ENCODE results near the gene KHDRBS2.

KHDRBS2 gene

GRCh38 chr6:62102387-62102786, 183.6 kb downstream of the KHDRBS2 start:
- Histone ChIP-seq H2BK120ac (ENCODE audit: low read depth, low read length) (no peak overlapping the region), H2BK15ac (ENCODE audit: low read depth, poor library complexity, severe bottlenecking) (no peak overlapping the region), H2BK12ac (ENCODE audit: low read length in 2 of 2) (no peak overlapping the region), H3K14ac (ENCODE audit: low read length in 2 of 2) (no peak overlapping the region), H3K79me1 (replicated peaks; ENCODE audit: low read length, poor library complexity, severe bottlenecking) (no peaks in the 10 kb centered on the region), H3K4me1 (ENCODE audit: control insufficient read depth, insufficient read depth, low read depth, low read length) (no peaks in the 10 kb centered on the region), H3K27me3 (ENCODE audit: control insufficient read depth in 1 of 2, insufficient read depth in 1 of 2, low read length in 2 of 2) (no peaks in the 10 kb centered on the region), H3K4me3 (ENCODE audit: insufficient read depth in 1 of 2, low read depth in 1 of 2, low read length in 2 of 2) (no peak overlapping the region), H3K4ac (ENCODE audit: low read depth in 1 of 2, low read length in 2 of 2) (no peak overlapping the region), H3K4me2 (ENCODE audit: low read length, poor library complexity, severe bottlenecking) (no peak overlapping the region), H3K36me3 (ENCODE audit: control insufficient read depth in 1 of 2, insufficient read depth in 2 of 2, low read depth in 1 of 2, low read length in 2 of 2) (no peaks in the 10 kb centered on the region), H3K27ac (ENCODE audit: low read length, poor library complexity, severe bottlenecking) (no peak overlapping the region), H2AFZ (ENCODE audit: low read depth, low read length) (no peak overlapping the region), H3K23ac (ENCODE audit: low read length in 2 of 2) (no peak overlapping the region), H3K9ac (ENCODE audit: low read length) (no peak overlapping the region), H3K18ac (ENCODE audit: low read depth in 1 of 2, low read length in 2 of 2) (no peak overlapping the region), H4K8ac (ENCODE audit: low read length) (no peak overlapping the region), H2AK5ac (ENCODE audit: low read length, severe bottlenecking) (no peak overlapping the region), H3K9me3 (ENCODE audit: control insufficient read depth, low read length) (peaks cover 13% of the 10 kb centered on the region), H2BK5ac (ENCODE audit: low read depth, low read length, poor library complexity, severe bottlenecking) (no peak overlapping the region), H4K91ac (ENCODE audit: low read length) (no peak overlapping the region)
- 86% methylated on average over 5 of the region's 5 CpGs for WGBS
- no peak for DNase-seq

DNA sequence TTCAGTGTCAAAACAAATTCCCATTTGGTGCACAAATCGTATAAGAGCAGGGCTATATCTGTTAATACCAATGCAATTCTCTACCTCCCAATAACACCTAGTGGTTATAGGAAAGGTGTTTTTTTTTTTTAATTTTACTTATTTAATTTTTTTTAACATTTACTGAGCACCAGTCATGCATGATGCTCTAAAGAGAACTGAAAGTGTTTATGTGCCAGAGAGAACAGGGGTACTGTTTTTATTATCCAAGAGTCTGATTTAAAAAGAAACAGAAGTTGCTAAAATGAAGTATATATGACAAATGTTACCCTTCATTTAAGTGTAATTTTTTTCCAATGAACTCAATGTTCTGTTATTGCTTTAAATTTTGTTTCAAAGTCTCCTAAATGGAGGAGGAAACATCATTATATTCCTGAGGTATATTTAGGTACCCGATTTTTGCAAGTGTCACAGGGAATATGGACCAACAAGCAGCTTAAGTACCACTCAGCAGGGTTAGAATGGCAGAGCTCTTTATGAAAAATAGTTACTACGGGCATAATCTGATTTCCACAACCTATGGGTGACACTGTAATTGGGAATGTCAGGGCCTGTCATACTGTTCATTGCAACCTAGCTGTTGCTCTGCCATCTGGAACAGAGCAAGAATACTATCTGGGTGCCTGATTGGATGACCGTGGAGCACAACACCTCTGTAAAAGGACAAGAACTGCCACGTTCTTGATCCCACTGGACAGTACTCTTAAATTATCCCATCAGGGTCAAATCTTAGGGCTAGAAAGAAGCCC, 195.4 kb downstream of the KHDRBS2 start:
- Histone ChIP-seq H2AFZ (ENCODE audit: low read depth, low read length) (no peak overlapping the region), H4K91ac (ENCODE audit: low read length) (no peak overlapping the region), H3K14ac (ENCODE audit: low read length in 2 of 2) (no peak overlapping the region), H2BK12ac (ENCODE audit: low read length in 2 of 2) (no peak overlapping the region), H3K4me1 (ENCODE audit: control insufficient read depth, insufficient read depth, low read depth, low read length) (no peaks in the 10 kb centered on the region), H2BK5ac (ENCODE audit: low read depth, low read length, poor library complexity, severe bottlenecking) (no peak overlapping the region), H3K36me3 (ENCODE audit: control insufficient read depth in 1 of 2, insufficient read depth in 2 of 2, low read depth in 1 of 2, low read length in 2 of 2) (no peaks in the 10 kb centered on the region), H3K79me1 (replicated peaks; ENCODE audit: low read length, poor library complexity, severe bottlenecking) (no peaks in the 10 kb centered on the region), H3K4me3 (ENCODE audit: insufficient read depth in 1 of 2, low read depth in 1 of 2, low read length in 2 of 2) (no peak overlapping the region), H3K4me2 (ENCODE audit: low read length, poor library complexity, severe bottlenecking) (no peak overlapping the region), H3K23ac (ENCODE audit: low read length in 2 of 2) (no peak overlapping the region), H3K18ac (ENCODE audit: low read depth in 1 of 2, low read length in 2 of 2) (no peak overlapping the region), H3K27me3 (ENCODE audit: control insufficient read depth in 1 of 2, insufficient read depth in 1 of 2, low read length in 2 of 2) (no peaks in the 10 kb centered on the region), H3K9me3 (ENCODE audit: control insufficient read depth, low read length) (peaks cover 4% of the 10 kb centered on the region), H3K4ac (ENCODE audit: low read depth in 1 of 2, low read length in 2 of 2) (no peak overlapping the region), H2BK15ac (ENCODE audit: low read depth, poor library complexity, severe bottlenecking) (no peak overlapping the region), H4K8ac (ENCODE audit: low read length) (no peak overlapping the region), H3K27ac (ENCODE audit: low read length, poor library complexity, severe bottlenecking) (no peak overlapping the region), H3K9ac (ENCODE audit: low read length) (no peak overlapping the region), H2BK120ac (ENCODE audit: low read depth, low read length) (no peak overlapping the region), H2AK5ac (ENCODE audit: low read length, severe bottlenecking) (no peak overlapping the region)
- 74% methylated on average over 4 of the region's 5 CpGs for WGBS
- DNase-seq, result no peak

GRCh38 chr6:62089781-62090180, 196.2 kb downstream of the KHDRBS2 start:
- H3K4me2 ChIP-seq (ENCODE audit: low read length, poor library complexity, severe bottlenecking), result no peak overlapping the region
- no peak overlapping the region for H2BK120ac ChIP-seq (ENCODE audit: low read depth, low read length)
- H3K27ac ChIP-seq (ENCODE audit: low read length, poor library complexity, severe bottlenecking), result no peak overlapping the region
- H2BK12ac ChIP-seq (ENCODE audit: low read length in 2 of 2), result no peak overlapping the region
- H3K36me3 ChIP-seq (ENCODE audit: control insufficient read depth in 1 of 2, insufficient read depth in 2 of 2, low read depth in 1 of 2, low read length in 2 of 2), result no peaks in the 10 kb centered on the region
- H3K14ac ChIP-seq (ENCODE audit: low read length in 2 of 2), result no peak overlapping the region
- no peak overlapping the region for H2BK15ac ChIP-seq (ENCODE audit: low read depth, poor library complexity, severe bottlenecking)
- no peaks in the 10 kb centered on the region for H3K4me1 ChIP-seq (ENCODE audit: control insufficient read depth, insufficient read depth, low read depth, low read length)
- H3K79me1 ChIP-seq (replicated peaks; ENCODE audit: low read length, poor library complexity, severe bottlenecking), result no peaks in the 10 kb centered on the region
- no peak overlapping the region for H2BK5ac ChIP-seq (ENCODE audit: low read depth, low read length, poor library complexity, severe bottlenecking)
- H2AK5ac ChIP-seq (ENCODE audit: low read length, severe bottlenecking), result no peak overlapping the region
- no peak for DNase-seq
- H2AFZ ChIP-seq (ENCODE audit: low read depth, low read length), result no peak overlapping the region
- no peak overlapping the region for H4K8ac ChIP-seq (ENCODE audit: low read length)
- H3K27me3 ChIP-seq (ENCODE audit: control insufficient read depth in 1 of 2, insufficient read depth in 1 of 2, low read length in 2 of 2), result no peaks in the 10 kb centered on the region
- no peak overlapping the region for H3K23ac ChIP-seq (ENCODE audit: low read length in 2 of 2)
- H3K4ac ChIP-seq (ENCODE audit: low read depth in 1 of 2, low read length in 2 of 2), result no peak overlapping the region
- no peak overlapping the region for H4K91ac ChIP-seq (ENCODE audit: low read length)
- no peak overlapping the region for H3K18ac ChIP-seq (ENCODE audit: low read depth in 1 of 2, low read length in 2 of 2)
- 89% methylated on average over 3 of the region's 3 CpGs for WGBS
- H3K9ac ChIP-seq (ENCODE audit: low read length), result no peak overlapping the region
- H3K9me3 ChIP-seq (ENCODE audit: control insufficient read depth, low read length), result no peaks in the 10 kb centered on the region
- H3K4me3 ChIP-seq (ENCODE audit: insufficient read depth in 1 of 2, low read depth in 1 of 2, low read length in 2 of 2), result no peak overlapping the region

DNA sequence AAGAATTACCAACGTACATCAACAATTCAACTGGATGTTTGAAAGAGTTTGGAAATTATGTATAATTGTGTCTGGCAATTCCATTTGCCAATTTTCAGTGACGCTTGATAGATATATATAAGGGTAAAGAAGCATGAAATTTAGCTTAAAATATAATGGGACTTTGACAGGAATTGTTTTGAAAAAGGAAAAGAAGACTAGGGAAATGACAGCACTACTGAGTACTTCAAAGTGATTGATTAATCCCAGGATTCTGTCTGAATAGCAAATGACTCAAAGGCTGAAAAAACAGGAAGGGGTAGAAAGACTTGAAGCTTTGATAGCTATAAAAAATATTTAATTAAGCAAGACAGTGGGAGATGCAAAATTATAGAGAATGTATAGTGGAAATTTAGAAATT, 200.0 kb downstream of the KHDRBS2 start:
- H3K36me3 ChIP-seq (ENCODE audit: control insufficient read depth in 1 of 2, insufficient read depth in 2 of 2, low read depth in 1 of 2, low read length in 2 of 2), result no peaks in the 10 kb centered on the region
- no peak overlapping the region for H3K4ac ChIP-seq (ENCODE audit: low read depth in 1 of 2, low read length in 2 of 2)
- no peak overlapping the region for H3K27ac ChIP-seq (ENCODE audit: low read length, poor library complexity, severe bottlenecking)
- WGBS, result 58% methylated on average over 2 of the region's 2 CpGs
- no peak overlapping the region for H3K23ac ChIP-seq (ENCODE audit: low read length in 2 of 2)
- H3K18ac ChIP-seq (ENCODE audit: low read depth in 1 of 2, low read length in 2 of 2), result no peak overlapping the region
- no peak overlapping the region for H2AK5ac ChIP-seq (ENCODE audit: low read length, severe bottlenecking)
- no peaks in the 10 kb centered on the region for H3K27me3 ChIP-seq (ENCODE audit: control insufficient read depth in 1 of 2, insufficient read depth in 1 of 2, low read length in 2 of 2)
- no peak overlapping the region for H2BK12ac ChIP-seq (ENCODE audit: low read length in 2 of 2)
- H3K79me1 ChIP-seq (replicated peaks; ENCODE audit: low read length, poor library complexity, severe bottlenecking), result no peaks in the 10 kb centered on the region
- H3K9me3 ChIP-seq (ENCODE audit: control insufficient read depth, low read length), result no peaks in the 10 kb centered on the region
- no peak overlapping the region for H3K14ac ChIP-seq (ENCODE audit: low read length in 2 of 2)
- no peak overlapping the region for H4K91ac ChIP-seq (ENCODE audit: low read length)
- H2BK120ac ChIP-seq (ENCODE audit: low read depth, low read length), result no peak overlapping the region
- H2BK5ac ChIP-seq (ENCODE audit: low read depth, low read length, poor library complexity, severe bottlenecking), result no peak overlapping the region
- H4K8ac ChIP-seq (ENCODE audit: low read length), result no peak overlapping the region
- DNase-seq, result no peak
- no peak overlapping the region for H2BK15ac ChIP-seq (ENCODE audit: low read depth, poor library complexity, severe bottlenecking)
- no peak overlapping the region for H2AFZ ChIP-seq (ENCODE audit: low read depth, low read length)
- H3K9ac ChIP-seq (ENCODE audit: low read length), result no peak overlapping the region
- no peak overlapping the region for H3K4me3 ChIP-seq (ENCODE audit: insufficient read depth in 1 of 2, low read depth in 1 of 2, low read length in 2 of 2)
- no peak overlapping the region for H3K4me2 ChIP-seq (ENCODE audit: low read length, poor library complexity, severe bottlenecking)
- no peaks in the 10 kb centered on the region for H3K4me1 ChIP-seq (ENCODE audit: control insufficient read depth, insufficient read depth, low read depth, low read length)

Data from mesenchymal stem cell (in vitro differentiated cells and primary cell).